IPS DF 4.7 (cell line): ENCODE measurements around the gene POC1A.
"Not testable (repeated sequence)": the region's sequence is repeated elsewhere in the genome, so short reads cannot be mapped to it uniquely, and the experiment has no call there.

Experiments used
- DNase-seq: peaks from one replicate; pipeline ENCODE4 v3.0.0-alpha.2; 2013; ENCODE audit warnings: low spot score; ENCODE audit errors: extremely low read depth

POC1A gene

GRCh38 chr3:52050571-52050970, 103.7 kb downstream of the POC1A start:
- no peak for DNase-seq

- no peak for DNase-seq
Observed at GRCh38 chr3:52049503-52049902, 104.7 kb downstream of the POC1A start.

- no peak for DNase-seq
Observed at GRCh38 chr3:52047295-52047960, 106.8 kb downstream of the POC1A start.

GRCh38 chr3:52046902-52047239, 107.4 kb downstream of the POC1A start:
- no peak for DNase-seq

- DNase-seq, result no peak
Observed at GRCh38 chr3:52046186-52046901, 107.9 kb downstream of the POC1A start.

- DNase-seq, result no peak
Observed at GRCh38 chr3:52044869-52045619, 109.2 kb downstream of the POC1A start.

- no peak for DNase-seq
Observed at GRCh38 chr3:52043750-52044149, 110.5 kb downstream of the POC1A start.

GRCh38 chr3:52043039-52043438, 111.2 kb downstream of the POC1A start:
- DNase-seq, result not testable (repeated sequence)

- no peak for DNase-seq
Observed at GRCh38 chr3:52041118-52041731, 113.0 kb downstream of the POC1A start.

GRCh38 chr3:52040600-52040999, 113.6 kb downstream of the POC1A start:
- DNase-seq, result no peak

GRCh38 chr3:52039846-52040245, 114.4 kb downstream of the POC1A start:
- no peak for DNase-seq

- no peak for DNase-seq
Observed at GRCh38 chr3:52039426-52039825, 114.8 kb downstream of the POC1A start.

- DNase-seq, result no peak
Observed at GRCh38 chr3:52038227-52038626, 116.0 kb downstream of the POC1A start.

GRCh38 chr3:52037291-52037690, 116.9 kb downstream of the POC1A start:
- DNase-seq, result no peak

GRCh38 chr3:52036829-52037228, 117.4 kb downstream of the POC1A start:
- no peak for DNase-seq

- DNase-seq, result no peak
Observed at GRCh38 chr3:52036222-52036694, 118.0 kb downstream of the POC1A start.

- DNase-seq, result no peak
Observed at GRCh38 chr3:52034651-52035050, 119.6 kb downstream of the POC1A start.

- DNase-seq, result no peak
Observed at GRCh38 chr3:52034212-52034611, 120.0 kb downstream of the POC1A start.

GRCh38 chr3:52033748-52034147, 120.5 kb downstream of the POC1A start:
- not testable (repeated sequence) for DNase-seq

GRCh38 chr3:52032702-52033408, 121.4 kb downstream of the POC1A start:
- DNase-seq, result no peak

- DNase-seq, result no peak
Observed at GRCh38 chr3:52031896-52032295, 122.3 kb downstream of the POC1A start.
